Upper lobe of left lung (tissue), 6 donors: ENCODE data around the gene PRXL2A. TPM values are rescaled to one million over a fixed set of nuclear protein-coding genes. Genes with fewer than 3 reads are reported as not detected.
A peak's percentile ranks its signal among the peaks of the same experiment; 100 is the strongest.

Experiments
- ATAC-seq, 2 donors: fragments of 200-7000 bp; cut with Tn5 transposase; one replicate each; pipeline ENCODE4 v1.9.1; 2022; ENCODE audit warnings: mild to moderate bottlenecking in 2 of 2, moderate library complexity in 2 of 2; ENCODE audit not compliant: low FRiP score in 2 of 2
- DNase-seq, 2 donors: peaks; one replicate each; pipeline ENCODE4 v3.0.0-alpha.2; 2019 to 2020
- H3K27ac ChIP-seq, 4 donors: fragments of 200-600 bp; sonication (generic); one replicate each; pipeline ENCODE4 v1.5.1; 2016 to 2019
- H3K27me3 ChIP-seq, 4 donors: fragments of 200-600 bp; sonication (generic); one replicate each; pipeline ENCODE4 v1.5.1; 2017 to 2019
- H3K36me3 ChIP-seq, 4 donors: fragments of 200-600 bp; sonication (generic); one replicate each; pipeline ENCODE4 v1.5.1; 2016 to 2019
- H3K4me1 ChIP-seq, 4 donors: fragments of 200-600 bp; sonication (generic); one replicate each; pipeline ENCODE4 v1.5.1; 2018 to 2019
- H3K4me3 ChIP-seq, 4 donors: fragments of 200-600 bp; sonication (generic); one replicate each; pipeline ENCODE4 v1.5.1; 2017 to 2019; ENCODE audit warnings: mild to moderate bottlenecking in 2 of 4, moderate library complexity in 1 of 4
- H3K9me3 ChIP-seq, 4 donors: fragments of 200-600 bp; sonication (generic); one replicate each; pipeline ENCODE4 v1.5.1; 2018 to 2019
- CTCF ChIP-seq, 6 experiments: fragments of 450-650 bp in 4 of 6; fragments of 200-600 bp in 2 of 6; sonication (generic) in 2 of 6; IDR thresholded peaks; one replicate each; pipeline ENCODE4 v1.5.1; 2016 to 2019; ENCODE audit warnings: antibody characterized with exemption in 6 of 6
- EP300 ChIP-seq, 4 donors: sonication (generic); formaldehyde crosslinking; IDR thresholded peaks; one replicate each; pipeline ENCODE4 v1.5.1; 2017; ENCODE audit warnings: antibody characterized with exemption in 4 of 4, control low read depth in 2 of 4
- POLR2A ChIP-seq, 4 donors: fragments of 450-650 bp; IDR thresholded peaks; one replicate each; pipeline ENCODE4 v1.5.1; 2016 to 2017; ENCODE audit warnings: antibody characterized with exemption in 4 of 4, mild to moderate bottlenecking in 2 of 4
- POLR2AphosphoS5 ChIP-seq, 2 donors: sonication (generic); formaldehyde crosslinking; IDR thresholded peaks; one replicate each; pipeline ENCODE4 v1.5.1; 2017; ENCODE audit warnings: antibody characterized with exemption in 2 of 2
- WGBS, 2 donors: methylation state at CpG; one replicate each; pipeline ENCODE4 v1.1.5; 2017 to 2018; 5-methylcytosine and 5-hydroxymethylcytosine counted together
- total RNA-seq, 6 donors: library from RNA; depleted of rRNA in 4 of 6; stranded (reverse); fragments of >200 nt in 4 of 6; gene quantifications; one replicate each; pipeline versions ENCODE4 v1.1.0 to v1.2.1, GENCODE V29; 2016 to 2021
- donor health status: DM: no; HTN: no; CAD: no; lungs with moderate emphysema.
- donor health status: DM: no; HTN: yes; CAD: no; lungs with severe emphysema.

The PRXL2A gene
- total RNA-seq, 6 donors from 2014 or later = 19.9 to 46.0 (median 33.2) TPM

GRCh38 chr10:80468806-80469421 lies 60.6 kb downstream of the PRXL2A start:
- H3K9me3 ChIP-seq = no peaks in the 10 kb centered on the region
- H3K36me3 ChIP-seq = peaks cover 0 to 47% (median 10%) of the 10 kb centered on the region in 4 donors
- H3K27ac ChIP-seq = peak overlapping the region; percentile 98 to 100 (median 99)
- ATAC-seq = no peak
- WGBS, 2 donors = 45 to 50% methylated on average over 7 of the region's 7 CpGs
- TF ChIP-seq POLR2A (IDR thresholded peaks at IDR 0.05) (no peak), CTCF (IDR thresholded peaks at IDR 0.05) (no peak), EP300 (IDR thresholded peaks at IDR 0.05) (no peak), POLR2AphosphoS5 (IDR thresholded peaks at IDR 0.05) (no peak)
- peak overlapping the region in 2 of 4 donors; percentile 18 to 27 for H3K4me3 ChIP-seq
- H3K27me3 ChIP-seq = no peaks in the 10 kb centered on the region
- H3K4me1 ChIP-seq = peaks cover 95 to 100% (median 99%) of the 10 kb centered on the region in 4 donors
- no peak for DNase-seq

GRCh38 chr10:80470266-80470665 lies 61.9 kb downstream of the PRXL2A start:
- DNase-seq (no peak), ATAC-seq (no peak)
- no peaks in the 10 kb centered on the region for H3K9me3 ChIP-seq
- 93 to 97% methylated on average over 3 of the region's 3 CpGs for WGBS, 2 donors
- H3K4me1 ChIP-seq = peaks cover 95 to 100% (median 99%) of the 10 kb centered on the region in 4 donors
- no peaks in the 10 kb centered on the region for H3K27me3 ChIP-seq
- no peak overlapping the region for H3K4me3 ChIP-seq
- H3K36me3 ChIP-seq = peaks cover 0 to 47% (median 10%) of the 10 kb centered on the region in 4 donors
- TF ChIP-seq POLR2AphosphoS5 (IDR thresholded peaks at IDR 0.05) (no peak), CTCF (IDR thresholded peaks at IDR 0.05) (no peak), EP300 (IDR thresholded peaks at IDR 0.05) (no peak), POLR2A (IDR thresholded peaks at IDR 0.05) (no peak)
- peak overlapping the region; percentile 98 to 100 (median 99) for H3K27ac ChIP-seq

GRCh38 chr10:80471001-80471400 lies 62.6 kb downstream of the PRXL2A start:
- peaks cover 91 to 99% (median 95%) of the 10 kb centered on the region in 4 donors for H3K4me1 ChIP-seq
- no peak overlapping the region for H3K4me3 ChIP-seq
- 35 to 73% methylated on average over 2 to 3 of the region's 3 CpGs for WGBS, 2 donors
- no peak for DNase-seq
- ATAC-seq = no peak
- H3K27me3 ChIP-seq = no peaks in the 10 kb centered on the region
- TF ChIP-seq POLR2AphosphoS5 (IDR thresholded peaks at IDR 0.05) (no peak), CTCF (IDR thresholded peaks at IDR 0.05) (no peak), POLR2A (IDR thresholded peaks at IDR 0.05) (no peak), EP300 (IDR thresholded peaks at IDR 0.05) (no peak)
- peaks cover 0 to 51% (median 10%) of the 10 kb centered on the region in 4 donors for H3K36me3 ChIP-seq
- no peaks in the 10 kb centered on the region for H3K9me3 ChIP-seq
- peak overlapping the region; percentile 98 to 100 (median 99) for H3K27ac ChIP-seq

- no peak overlapping the region for H3K4me3 ChIP-seq
- 54 to 66% methylated on average over 2 to 4 of the region's 4 CpGs for WGBS, 2 donors
- H3K4me1 ChIP-seq = peaks cover 85 to 99% (median 89%) of the 10 kb centered on the region in 4 donors
- H3K27ac ChIP-seq = peak overlapping the region; percentile 98 to 100 (median 99)
- H3K9me3 ChIP-seq = no peaks in the 10 kb centered on the region
- DNase-seq (no peak), ATAC-seq (no peak)
- no peaks in the 10 kb centered on the region for H3K27me3 ChIP-seq
- TF ChIP-seq POLR2A (IDR thresholded peaks at IDR 0.05) (no peak), CTCF (IDR thresholded peaks at IDR 0.05) (no peak), POLR2AphosphoS5 (IDR thresholded peaks at IDR 0.05) (no peak)
- peaks cover 0 to 51% (median 10%) of the 10 kb centered on the region in 4 donors for H3K36me3 ChIP-seq
These were observed 63.4 kb downstream of the PRXL2A start for GRCh38 chr10:80471715-80472233.
